Activated CD4-positive, alpha-beta memory T cell treated with anti-CD3 and anti-CD28 coated beads for 36 hours (primary cell): ENCODE data around the gene DOCK3. TPM values are rescaled to one million over a fixed set of nuclear protein-coding genes. Genes with fewer than 3 reads are reported as not detected.
"Not testable (repeated sequence)": the region's sequence is repeated elsewhere in the genome, so short reads cannot be mapped to it uniquely, and the experiment has no call there.

Source experiments
- CTCF ChIA-PET: fragments of 350-600 bp; sonication (Branson Sonifier 250); formaldehyde crosslinking; loops from one replicate; lab custom pipeline; 2021; ENCODE audit warnings: antibody characterized with exemption, inconsistent platforms; lab: Charles Lee
- POLR2A ChIA-PET: fragments of 350-600 bp; sonication (Branson Sonifier 250); formaldehyde crosslinking; loops from one replicate; lab custom pipeline; 2021; ENCODE audit warnings: antibody characterized with exemption; lab: Charles Lee
- DNase-seq: peaks from one replicate; pipeline ENCODE4 v3.0.0-alpha.2; 2020
- H3K27ac Mint-ChIP-seq: one replicate; pipeline ENCODE4 v1.8.0; 2021; ENCODE audit warnings: mixed read lengths
- H3K27me3 Mint-ChIP-seq: one replicate; pipeline ENCODE4 v1.8.0; 2021; ENCODE audit warnings: mixed read lengths
- H3K36me3 Mint-ChIP-seq: one replicate; pipeline ENCODE4 v1.8.0; 2021; ENCODE audit warnings: mixed read lengths
- H3K4me1 Mint-ChIP-seq: one replicate; pipeline ENCODE4 v1.8.0; 2021; ENCODE audit warnings: low read depth, mixed read lengths
- H3K4me3 Mint-ChIP-seq: one replicate; pipeline ENCODE4 v1.8.0; 2021; ENCODE audit warnings: mild to moderate bottlenecking, mixed read lengths
- H3K9me3 Mint-ChIP-seq: one replicate; pipeline ENCODE4 v1.8.0; 2021; ENCODE audit warnings: mixed read lengths
- intact Hi-C: fragments of 100-400 bp; cut with micrococcal nuclease; formaldehyde crosslinking; loops from one replicate; pipeline ENCODE4 v1.15.1; 2023
- total RNA-seq, 2 experiments: library from RNA; stranded (reverse); gene quantifications; one replicate each; pipeline ENCODE4 v1.2.3, GENCODE V29; 2021

Gene DOCK3
- total RNA-seq, 2 experiments from 2014 or later: 2.7 to 2.9 TPM

- DNase-seq, H3K36me3 Mint-ChIP-seq, H3K27ac Mint-ChIP-seq, H3K4me1 Mint-ChIP-seq, POLR2A ChIA-PET, H3K27me3 Mint-ChIP-seq, intact Hi-C loops, H3K9me3 Mint-ChIP-seq, H3K4me3 Mint-ChIP-seq: not testable (repeated sequence)
- CTCF ChIA-PET: interaction anchor here (0.7 kb wide), 1 partner anchor 333 kb away, joined by 3 read pairs; no protein-coding TSS in a partner anchor
Measured at GRCh38 chr3:50978586-50978985, 303.9 kb downstream of the DOCK3 start.

- Mint-ChIP-seq H3K4me1 (no peaks in the 10 kb centered on the region), H3K27me3 (no peaks in the 10 kb centered on the region), H3K4me3 (no peak overlapping the region), H3K9me3 (peaks cover 2% of the 10 kb centered on the region), H3K36me3 (no peaks in the 10 kb centered on the region), H3K27ac (no peak overlapping the region)
- no peak for DNase-seq
- POLR2A ChIA-PET: no interaction called here
- CTCF ChIA-PET: interaction anchor here (0.7 to 0.8 kb wide), 2 partner anchors 24 to 333 kb away, joined by 3 read pairs; no protein-coding TSS in a partner anchor
- intact Hi-C loops: no loop called here
Measured at GRCh38 chr3:50978991-50979667, 304.4 kb downstream of the DOCK3 start.

GRCh38 chr3:50982540-50983325 lies 308.0 kb downstream of the DOCK3 start:
- no peak overlapping the region for H3K27ac Mint-ChIP-seq
- H3K4me3 Mint-ChIP-seq: no peak overlapping the region
- no peak for DNase-seq
- no peaks in the 10 kb centered on the region for H3K4me1 Mint-ChIP-seq
- CTCF ChIA-PET: interaction anchor here (2.8 kb wide), 1 partner anchor 11 kb away, joined by 13 read pairs; no protein-coding TSS in a partner anchor
- H3K27me3 Mint-ChIP-seq: peaks cover 2% of the 10 kb centered on the region
- POLR2A ChIA-PET: no interaction called here
- intact Hi-C loops: no loop called here
- peaks cover 6% of the 10 kb centered on the region for H3K9me3 Mint-ChIP-seq
- no peaks in the 10 kb centered on the region for H3K36me3 Mint-ChIP-seq

GRCh38 chr3:50983887-50984286 lies 309.2 kb downstream of the DOCK3 start:
- H3K4me3 Mint-ChIP-seq: no peak overlapping the region
- peaks cover 2% of the 10 kb centered on the region for H3K27me3 Mint-ChIP-seq
- ChIA-PET CTCF (interaction anchor here (0.7 kb wide), 1 partner anchor 12 kb away, joined by 4 read pairs; no protein-coding TSS in a partner anchor), POLR2A (no interaction called here)
- intact Hi-C loops: no loop called here
- H3K27ac Mint-ChIP-seq: no peak overlapping the region
- no peaks in the 10 kb centered on the region for H3K36me3 Mint-ChIP-seq
- peaks cover 6% of the 10 kb centered on the region for H3K9me3 Mint-ChIP-seq
- DNase-seq: no peak
- H3K4me1 Mint-ChIP-seq: no peaks in the 10 kb centered on the region

GRCh38 chr3:50985893-50986292 lies 311.2 kb downstream of the DOCK3 start:
- Mint-ChIP-seq H3K27me3 (peaks cover 2% of the 10 kb centered on the region), H3K4me1 (no peaks in the 10 kb centered on the region), H3K9me3 (peaks cover 19% of the 10 kb centered on the region), H3K27ac (no peak overlapping the region), H3K36me3 (peaks cover 2% of the 10 kb centered on the region), H3K4me3 (no peak overlapping the region)
- ChIA-PET CTCF (no interaction called here), POLR2A (no interaction called here)
- DNase-seq: no peak
- intact Hi-C loops: no loop called here

GRCh38 chr3:50986726-50987125 lies 312.0 kb downstream of the DOCK3 start:
- CTCF ChIA-PET: no interaction called here
- POLR2A ChIA-PET: no interaction called here
- Mint-ChIP-seq H3K4me1 (no peaks in the 10 kb centered on the region), H3K4me3 (no peak overlapping the region), H3K27ac (no peak overlapping the region), H3K27me3 (peaks cover 2% of the 10 kb centered on the region), H3K36me3 (peaks cover 4% of the 10 kb centered on the region), H3K9me3 (peaks cover 27% of the 10 kb centered on the region)
- intact Hi-C loops: no loop called here
- DNase-seq: no peak

GRCh38 chr3:50994537-50994936 lies 319.8 kb downstream of the DOCK3 start:
- Mint-ChIP-seq H3K27ac (no peak overlapping the region), H3K4me1 (no peaks in the 10 kb centered on the region), H3K27me3 (no peaks in the 10 kb centered on the region), H3K9me3 (peaks cover 25% of the 10 kb centered on the region), H3K36me3 (peaks cover 7% of the 10 kb centered on the region), H3K4me3 (no peak overlapping the region)
- ChIA-PET POLR2A (no interaction called here), CTCF (no interaction called here)
- intact Hi-C loops: no loop called here
- no peak for DNase-seq

GRCh38 chr3:50995085-50995824 lies 320.5 kb downstream of the DOCK3 start:
- H3K27me3 Mint-ChIP-seq: no peaks in the 10 kb centered on the region
- no peak overlapping the region for H3K27ac Mint-ChIP-seq
- peaks cover 7% of the 10 kb centered on the region for H3K36me3 Mint-ChIP-seq
- no peak overlapping the region for H3K4me3 Mint-ChIP-seq
- intact Hi-C loops: no loop called here
- ChIA-PET POLR2A (no interaction called here), CTCF (no interaction called here)
- H3K9me3 Mint-ChIP-seq: peaks cover 18% of the 10 kb centered on the region
- H3K4me1 Mint-ChIP-seq: no peaks in the 10 kb centered on the region
- no peak for DNase-seq

GRCh38 chr3:51002495-51002894 lies 327.8 kb downstream of the DOCK3 start:
- ChIA-PET CTCF (interaction anchor here (1.0 to 1.2 kb wide), 2 partner anchors 30 to 53 kb away, joined by 3 to 4 read pairs; no protein-coding TSS in a partner anchor), POLR2A (no interaction called here)
- Mint-ChIP-seq H3K9me3 (no peaks in the 10 kb centered on the region), H3K36me3 (no peaks in the 10 kb centered on the region), H3K27me3 (no peaks in the 10 kb centered on the region), H3K4me3 (no peak overlapping the region), H3K27ac (no peak overlapping the region), H3K4me1 (no peaks in the 10 kb centered on the region)
- intact Hi-C loops: no loop called here
- no peak for DNase-seq

GRCh38 chr3:51004235-51004634 lies 329.5 kb downstream of the DOCK3 start:
- H3K9me3 Mint-ChIP-seq: peaks cover 3% of the 10 kb centered on the region
- H3K4me1 Mint-ChIP-seq: no peaks in the 10 kb centered on the region
- no peak overlapping the region for H3K4me3 Mint-ChIP-seq
- DNase-seq: no peak
- no peak overlapping the region for H3K27ac Mint-ChIP-seq
- H3K27me3 Mint-ChIP-seq: no peaks in the 10 kb centered on the region
- intact Hi-C loops: no loop called here
- ChIA-PET CTCF (no interaction called here), POLR2A (no interaction called here)
- H3K36me3 Mint-ChIP-seq: peaks cover 3% of the 10 kb centered on the region

GRCh38 chr3:51024121-51024520 lies 349.4 kb downstream of the DOCK3 start:
- H3K9me3 Mint-ChIP-seq: no peaks in the 10 kb centered on the region
- H3K4me1 Mint-ChIP-seq: peaks cover 35% of the 10 kb centered on the region
- DNase-seq: no peak
- H3K27me3 Mint-ChIP-seq: no peaks in the 10 kb centered on the region
- H3K4me3 Mint-ChIP-seq: no peak overlapping the region
- ChIA-PET CTCF (interaction anchor here (0.7 kb wide), 1 partner anchor 587 kb away, joined by 3 read pairs; no protein-coding TSS in a partner anchor), POLR2A (no interaction called here)
- no peak overlapping the region for H3K27ac Mint-ChIP-seq
- peaks cover 3% of the 10 kb centered on the region for H3K36me3 Mint-ChIP-seq
- intact Hi-C loops: no loop called here
